ENCODE data around the gene SPEF2. TPM values are rescaled to one million over a fixed set of nuclear protein-coding genes. Genes with fewer than 3 reads are reported as not detected.

The SPEF2 gene
- 6.8 and 8.2 TPM in 2 replicates for total RNA-seq (2014; rRNA removed; shearing (Covaris generic))
- 4.8 and 4.9 TPM in 2 replicates for polyA plus RNA-seq (2015; cell fraction: cytosol; rRNA removed)
- 23.8 and 66.3 TPM in 2 replicates for polyA plus RNA-seq (2015; cell fraction: nucleus; rRNA removed)

- peak; percentile 95 for DNase-seq (ENCODE audit: low read depth, low spot score)
- in situ Hi-C loops (cut with HindIII; ENCODE audit: low pct_unique_long_range_greater_than_20kb, low sequenced_read_pairs): no loop called here
Measured at GRCh38 chr5:35617435-35618303, at the start of gene SPEF2. Gene SPEF2 (plus strand): TSS chr5:35617863. CDS start chr5:35617998, 135 bp downstream.

- no peak for DNase-seq (ENCODE audit: low read depth, low spot score)
- in situ Hi-C loops (cut with HindIII; ENCODE audit: low pct_unique_long_range_greater_than_20kb, low sequenced_read_pairs): no loop called here
Measured at GRCh38 chr5:35575578-35575977, 42.1 kb upstream of the SPEF2 start.

- DNase-seq (ENCODE audit: low read depth, low spot score): no peak
- in situ Hi-C loops (cut with HindIII; ENCODE audit: low pct_unique_long_range_greater_than_20kb, low sequenced_read_pairs): no loop called here
Measured at GRCh38 chr5:35587419-35587818, 30.2 kb upstream of the SPEF2 start.

GRCh38 chr5:35593338-35593737 is 24.3 kb upstream of the SPEF2 start:
- no peak for DNase-seq (ENCODE audit: low read depth, low spot score)
- in situ Hi-C loops (cut with HindIII; ENCODE audit: low pct_unique_long_range_greater_than_20kb, low sequenced_read_pairs): no loop called here

GRCh38 chr5:35598707-35599370 is 18.8 kb upstream of the SPEF2 start:
- peak; percentile 61 for DNase-seq (ENCODE audit: low read depth, low spot score)
- in situ Hi-C loops (cut with HindIII; ENCODE audit: low pct_unique_long_range_greater_than_20kb, low sequenced_read_pairs): no loop called here

GRCh38 chr5:35600591-35600990 is 17.1 kb upstream of the SPEF2 start:
- DNase-seq (ENCODE audit: low read depth, low spot score): no peak
- in situ Hi-C loops (cut with HindIII; ENCODE audit: low pct_unique_long_range_greater_than_20kb, low sequenced_read_pairs): no loop called here

- no peak for DNase-seq (ENCODE audit: low read depth, low spot score)
- in situ Hi-C loops (cut with HindIII; ENCODE audit: low pct_unique_long_range_greater_than_20kb, low sequenced_read_pairs): no loop called here
Measured at GRCh38 chr5:35608881-35609779, 8.5 kb upstream of the SPEF2 start.

- DNase-seq (ENCODE audit: low read depth, low spot score): no peak
- in situ Hi-C loops (cut with HindIII; ENCODE audit: low pct_unique_long_range_greater_than_20kb, low sequenced_read_pairs): no loop called here
Measured at GRCh38 chr5:35617060-35617434, 616 bp upstream of the SPEF2 start.

GRCh38 chr5:35618304-35618636 is 607 bp downstream of the SPEF2 start:
- no peak for DNase-seq (ENCODE audit: low read depth, low spot score)
- in situ Hi-C loops (cut with HindIII; ENCODE audit: low pct_unique_long_range_greater_than_20kb, low sequenced_read_pairs): no loop called here

- in situ Hi-C loops (cut with HindIII; ENCODE audit: low pct_unique_long_range_greater_than_20kb, low sequenced_read_pairs): no loop called here
- DNase-seq (ENCODE audit: low read depth, low spot score): no peak
Measured at GRCh38 chr5:35618781-35619180, 1.1 kb downstream of the SPEF2 start.

GRCh38 chr5:35622974-35623373 is 5.3 kb downstream of the SPEF2 start:
- DNase-seq (ENCODE audit: low read depth, low spot score): no peak
- in situ Hi-C loops (cut with HindIII; ENCODE audit: low pct_unique_long_range_greater_than_20kb, low sequenced_read_pairs): no loop called here

GRCh38 chr5:35623991-35624390 is 6.3 kb downstream of the SPEF2 start:
- in situ Hi-C loops (cut with HindIII; ENCODE audit: low pct_unique_long_range_greater_than_20kb, low sequenced_read_pairs): no loop called here

GRCh38 chr5:35626108-35626507 is 8.4 kb downstream of the SPEF2 start:
- in situ Hi-C loops (cut with HindIII; ENCODE audit: low pct_unique_long_range_greater_than_20kb, low sequenced_read_pairs): no loop called here

More at GRCh38 chr5:35623991-35624390, 6.3 kb downstream of the SPEF2 start:
- no peak for DNase-seq (ENCODE audit: low read depth, low spot score)

GRCh38 chr5:35626553-35626952 is 8.9 kb downstream of the SPEF2 start:
- in situ Hi-C loops (cut with HindIII; ENCODE audit: low pct_unique_long_range_greater_than_20kb, low sequenced_read_pairs): no loop called here
- DNase-seq (ENCODE audit: low read depth, low spot score): no peak

More at GRCh38 chr5:35626108-35626507, 8.4 kb downstream of the SPEF2 start:
- DNase-seq (ENCODE audit: low read depth, low spot score): no peak

- DNase-seq (ENCODE audit: low read depth, low spot score): no peak
- in situ Hi-C loops (cut with HindIII; ENCODE audit: low pct_unique_long_range_greater_than_20kb, low sequenced_read_pairs): no loop called here
Measured at GRCh38 chr5:35634326-35634725, 16.7 kb downstream of the SPEF2 start.

- DNase-seq (ENCODE audit: low read depth, low spot score): no peak
- in situ Hi-C loops (cut with HindIII; ENCODE audit: low pct_unique_long_range_greater_than_20kb, low sequenced_read_pairs): no loop called here
Measured at GRCh38 chr5:35640623-35641022, 23.0 kb downstream of the SPEF2 start.

- peak; percentile 40 for DNase-seq (ENCODE audit: low read depth, low spot score)
- in situ Hi-C loops (cut with HindIII; ENCODE audit: low pct_unique_long_range_greater_than_20kb, low sequenced_read_pairs): no loop called here
Measured at GRCh38 chr5:35644543-35644942, 26.9 kb downstream of the SPEF2 start.

- DNase-seq (ENCODE audit: low read depth, low spot score): no peak
- in situ Hi-C loops (cut with HindIII; ENCODE audit: low pct_unique_long_range_greater_than_20kb, low sequenced_read_pairs): no loop called here
Measured at GRCh38 chr5:35647128-35647527, 29.5 kb downstream of the SPEF2 start.
